Tibial artery (tissue), 4 donors: ENCODE results near the gene MFSD6.

Experiments used
- DNase-seq, 2 donors: peaks; one replicate each; pipeline ENCODE4 v3.0.0-alpha.2; 2019
- H3K27ac ChIP-seq, 2 donors: fragments of 200-600 bp; sonication (generic) in 1 of 2; 1 replicate in 1 of 2; 2 replicates in 1 of 2; pipeline ENCODE4 v1.5.1; 2018 to 2019; ENCODE audit warnings: mild to moderate bottlenecking in 1 of 2
- H3K27me3 ChIP-seq, 2 donors: fragments of 200-600 bp; sonication (generic) in 1 of 2; one replicate each; pipeline versions ENCODE4 v1.5.1 to v1.6.0; 2016 to 2019
- H3K36me3 ChIP-seq, 3 donors: fragments of 200-600 bp; sonication (generic) in 2 of 3; one replicate each; pipeline ENCODE4 v1.5.1; 2016 to 2019; ENCODE audit warnings: mild to moderate bottlenecking in 2 of 3
- H3K4me1 ChIP-seq, 4 donors: fragments of 200-600 bp; sonication (generic) in 2 of 4; 1 replicate in 3 of 4; 2 replicates in 1 of 4; pipeline ENCODE4 v1.5.1; 2016 to 2019
- H3K4me3 ChIP-seq, 2 donors: fragments of 200-600 bp; sonication (generic) in 1 of 2; 1 replicate in 1 of 2; 2 replicates in 1 of 2; pipeline ENCODE4 v1.5.1; 2018 to 2019; ENCODE audit warnings: mild to moderate bottlenecking in 2 of 2
- H3K9me3 ChIP-seq, 3 donors: fragments of 200-600 bp; sonication (generic) in 1 of 3; one replicate each; pipeline ENCODE4 v1.5.1; 2016 to 2019
- intact Hi-C: fragments of 100-400 bp; cut with DNase I; formaldehyde crosslinking; loops from one replicate; pipeline ENCODE4 v1.15.0; 2023; ENCODE audit warnings: low total_unique reads
- TF ChIP-seq, protein P1 (sequence below), 2 experiments: fragments of 200-600 bp in 1 of 2; fragments of 450-650 bp in 1 of 2; IDR thresholded peaks; one replicate each; pipeline ENCODE4 v1.5.1; 2017 to 2019; ENCODE audit warnings: antibody characterized with exemption in 2 of 2, mild to moderate bottlenecking in 1 of 2, moderate library complexity in 1 of 2

Gene MFSD6

DNA sequence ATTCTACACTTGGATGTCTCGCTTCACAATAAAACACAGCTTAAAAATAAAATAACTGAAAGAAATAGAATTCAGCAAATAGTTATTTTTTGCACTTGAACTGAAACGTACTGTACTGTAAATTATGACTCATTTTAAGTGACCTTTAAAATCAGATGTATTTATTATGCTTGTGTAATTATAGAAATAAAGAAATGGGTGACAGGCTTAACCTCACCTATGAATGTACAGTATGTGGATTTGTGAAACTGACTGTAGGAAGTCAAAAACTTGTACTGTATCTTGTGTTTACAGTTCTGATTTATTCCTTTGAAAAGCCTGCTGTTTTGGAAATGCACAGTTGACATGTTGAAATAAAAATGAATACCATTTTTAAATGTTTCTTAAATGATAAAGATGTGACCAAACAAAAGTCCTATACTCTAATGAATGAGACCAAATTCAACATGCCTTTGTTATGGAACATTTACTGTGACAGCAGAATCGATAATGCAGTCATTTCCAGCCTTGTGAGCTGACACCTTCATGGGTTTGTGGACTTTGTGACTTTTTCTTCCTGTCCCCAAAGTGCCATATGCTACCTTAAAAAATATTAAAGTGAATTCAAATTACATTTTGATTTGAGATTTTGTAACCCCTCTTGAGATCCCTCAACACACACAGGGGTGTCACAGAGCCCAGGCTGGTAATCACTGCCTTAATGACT is 93.7 kb downstream of the MFSD6 start:
- TF ChIP-seq, protein P1, sequence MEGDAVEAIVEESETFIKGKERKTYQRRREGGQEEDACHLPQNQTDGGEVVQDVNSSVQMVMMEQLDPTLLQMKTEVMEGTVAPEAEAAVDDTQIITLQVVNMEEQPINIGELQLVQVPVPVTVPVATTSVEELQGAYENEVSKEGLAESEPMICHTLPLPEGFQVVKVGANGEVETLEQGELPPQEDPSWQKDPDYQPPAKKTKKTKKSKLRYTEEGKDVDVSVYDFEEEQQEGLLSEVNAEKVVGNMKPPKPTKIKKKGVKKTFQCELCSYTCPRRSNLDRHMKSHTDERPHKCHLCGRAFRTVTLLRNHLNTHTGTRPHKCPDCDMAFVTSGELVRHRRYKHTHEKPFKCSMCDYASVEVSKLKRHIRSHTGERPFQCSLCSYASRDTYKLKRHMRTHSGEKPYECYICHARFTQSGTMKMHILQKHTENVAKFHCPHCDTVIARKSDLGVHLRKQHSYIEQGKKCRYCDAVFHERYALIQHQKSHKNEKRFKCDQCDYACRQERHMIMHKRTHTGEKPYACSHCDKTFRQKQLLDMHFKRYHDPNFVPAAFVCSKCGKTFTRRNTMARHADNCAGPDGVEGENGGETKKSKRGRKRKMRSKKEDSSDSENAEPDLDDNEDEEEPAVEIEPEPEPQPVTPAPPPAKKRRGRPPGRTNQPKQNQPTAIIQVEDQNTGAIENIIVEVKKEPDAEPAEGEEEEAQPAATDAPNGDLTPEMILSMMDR (IDR thresholded peaks at IDR 0.05) = no peak
- Histone ChIP-seq H3K36me3 (peaks cover 0 to 50% (median 19%) of the 10 kb centered on the region in 3 donors), H3K27me3 (no peaks in the 10 kb centered on the region), H3K27ac (no peak overlapping the region), H3K4me3 (no peak overlapping the region), H3K4me1 (no peaks in the 10 kb centered on the region), H3K9me3 (no peaks in the 10 kb centered on the region)
- DNase-seq = no peak
- intact Hi-C loops = no loop called here

DNA sequence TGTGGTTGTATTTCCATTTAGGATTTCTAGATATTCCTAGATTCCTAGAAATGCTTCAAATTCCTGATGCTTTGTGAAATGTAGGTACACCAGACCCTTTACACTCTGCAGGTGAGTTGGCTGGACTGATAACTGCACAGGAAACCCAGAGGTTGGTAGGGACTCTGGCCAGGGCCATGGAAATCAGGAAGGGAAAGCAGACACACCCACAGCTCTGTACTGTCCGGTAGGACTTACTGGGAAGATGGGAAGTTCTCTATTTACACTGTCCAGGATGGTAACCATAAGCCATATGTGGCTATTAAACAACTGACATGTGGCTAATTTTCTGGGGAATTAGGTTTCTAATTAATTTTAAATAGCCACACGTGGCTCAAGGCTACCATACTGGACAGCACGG is 94.9 kb downstream of the MFSD6 start:
- Histone ChIP-seq H3K9me3 (no peaks in the 10 kb centered on the region), H3K27me3 (no peaks in the 10 kb centered on the region), H3K27ac (no peak overlapping the region), H3K36me3 (peaks cover 0 to 50% (median 19%) of the 10 kb centered on the region in 3 donors), H3K4me3 (no peak overlapping the region), H3K4me1 (no peaks in the 10 kb centered on the region)
- DNase-seq = no peak
- TF ChIP-seq, protein P1 (IDR thresholded peaks at IDR 0.05) = no peak
- intact Hi-C loops = no loop called here

DNA sequence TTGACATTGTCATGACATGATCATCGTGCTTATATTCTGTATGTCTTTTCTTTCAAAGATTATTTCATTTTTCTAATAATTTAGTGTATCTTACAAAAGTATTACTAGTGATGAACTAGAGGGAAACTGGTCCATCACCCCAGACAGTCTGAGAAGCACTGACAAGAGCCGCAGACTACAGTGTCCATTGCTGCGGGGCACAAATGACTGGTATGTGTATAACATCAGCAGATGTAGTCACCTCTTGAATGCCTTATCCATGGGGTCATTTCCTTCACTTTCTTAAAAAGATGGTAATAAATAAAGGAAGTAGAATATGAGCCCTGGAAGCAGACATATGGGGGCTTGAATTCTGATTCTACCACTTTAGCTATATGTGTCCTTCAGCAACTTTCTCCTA is 96.8 kb downstream of the MFSD6 start:
- no peak overlapping the region for H3K27ac ChIP-seq
- intact Hi-C loops = no loop called here
- H3K4me1 ChIP-seq = no peaks in the 10 kb centered on the region
- H3K36me3 ChIP-seq = peaks cover 0 to 56% (median 14%) of the 10 kb centered on the region in 3 donors
- no peaks in the 10 kb centered on the region for H3K27me3 ChIP-seq
- no peaks in the 10 kb centered on the region for H3K9me3 ChIP-seq
- TF ChIP-seq, protein P1 (IDR thresholded peaks at IDR 0.05) = no peak
- DNase-seq = no peak
- H3K4me3 ChIP-seq = no peak overlapping the region

DNA sequence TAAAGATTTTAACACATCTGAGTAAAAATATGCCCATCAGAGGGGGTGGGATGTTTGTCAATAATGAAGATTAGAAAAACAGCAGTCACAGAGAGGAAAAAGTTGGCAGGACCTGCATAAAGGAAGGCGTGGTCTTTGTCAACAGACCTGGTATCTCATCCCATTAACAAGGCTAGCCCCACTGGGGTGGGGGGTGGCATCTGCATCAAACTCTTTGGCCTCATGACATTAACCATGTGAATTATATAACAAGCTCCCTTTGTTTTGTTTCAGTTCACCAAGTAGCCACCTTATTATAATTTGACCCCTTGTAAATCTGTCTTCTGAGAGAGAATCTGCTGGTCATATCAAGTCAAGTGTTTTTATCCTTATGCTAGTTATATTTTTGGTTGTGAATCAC is 97.5 kb downstream of the MFSD6 start:
- H3K4me3 ChIP-seq = no peak overlapping the region
- no peak for DNase-seq
- no peaks in the 10 kb centered on the region for H3K9me3 ChIP-seq
- TF ChIP-seq, protein P1 (IDR thresholded peaks at IDR 0.05) = no peak
- intact Hi-C loops = no loop called here
- no peaks in the 10 kb centered on the region for H3K4me1 ChIP-seq
- H3K27me3 ChIP-seq = no peaks in the 10 kb centered on the region
- peaks cover 0 to 57% (median 9%) of the 10 kb centered on the region in 3 donors for H3K36me3 ChIP-seq
- no peak overlapping the region for H3K27ac ChIP-seq

DNA sequence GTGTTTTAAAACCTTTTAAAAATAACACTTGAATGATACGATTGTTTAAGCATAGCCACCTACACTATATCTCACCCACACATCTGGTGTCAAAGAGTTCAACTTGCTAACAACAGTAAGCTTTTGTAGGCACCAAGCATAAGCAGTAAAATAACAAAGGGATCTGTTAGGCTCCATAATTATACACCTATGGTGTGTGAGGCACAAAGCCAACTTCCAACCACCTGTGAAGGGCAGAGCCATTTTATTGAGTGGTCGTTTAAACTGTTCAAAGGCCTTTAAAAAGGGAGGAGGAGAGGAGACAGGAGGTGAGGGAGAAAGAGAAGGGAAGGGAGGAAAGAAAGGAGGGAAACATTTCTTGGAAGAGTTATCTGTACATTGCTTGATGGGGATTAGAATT is 98.5 kb downstream of the MFSD6 start:
- Histone ChIP-seq H3K4me1 (no peaks in the 10 kb centered on the region), H3K27me3 (no peaks in the 10 kb centered on the region), H3K4me3 (no peak overlapping the region), H3K27ac (no peak overlapping the region), H3K9me3 (no peaks in the 10 kb centered on the region), H3K36me3 (peaks cover 0 to 50% (median 9%) of the 10 kb centered on the region in 3 donors)
- intact Hi-C loops = no loop called here
- TF ChIP-seq, protein P1 (IDR thresholded peaks at IDR 0.05) = no peak
- DNase-seq = no peak
